GM12878 (cell line): ENCODE results near the gene RAB21. TPM values are rescaled to one million over a fixed set of nuclear protein-coding genes. Genes with fewer than 3 reads are reported as not detected.

Experiments used
- ATAC-seq: fragments of 200-7000 bp; cut with Tn5 transposase; 3 replicates; pipeline ENCODE4 v1.9.1; 2020; ENCODE audit warnings: mild to moderate bottlenecking, moderate library complexity
- BruUV-seq: library from RNA; stranded (reverse); fragments of 400-500 nt; replicated peaks from 2 replicates; lab custom pipeline; 2021; lab: Mats Ljungman, UMichigan
- CTCF ChIA-PET: fragments of 300-600 bp; sonication (Branson Sonifier 250); formaldehyde crosslinking; extraction: SDS; loops from one replicate; lab custom pipeline; 2021; ENCODE audit warnings: inconsistent platforms; lab: Yijun Ruan, JAX
- POLR2A ChIA-PET: fragments of 350-600 bp; formaldehyde crosslinking; extraction: SDS; loops from one replicate; lab custom pipeline; 2021; ENCODE audit warnings: inconsistent platforms; lab: Charles Lee
- RAD21 ChIA-PET: fragments of 300-600 bp; sonication (Branson Sonifier 250); formaldehyde crosslinking; loops from one replicate; lab custom pipeline; 2023; ENCODE audit warnings: antibody characterized with exemption; ENCODE audit not compliant: unreplicated experiment; lab: Charles Lee
- SMC1A ChIA-PET: fragments of 300-600 bp; sonication (Branson Sonifier 250); formaldehyde crosslinking; loops from one replicate; lab custom pipeline; 2023; ENCODE audit not compliant: unreplicated experiment, uncharacterized antibody; lab: Charles Lee
- DNase-seq: peaks from one replicate; pipeline ENCODE4 v3.0.0-alpha.2; 2011; ENCODE audit warnings: low read depth, low spot score
- FAIRE-seq: peaks from 3 replicates; lab custom pipeline; 2011; peaks lifted over from hg19 to GRCh38; lab: Jason Lieb, UNC
- H2AFZ ChIP-seq: 2 replicates; pipeline ENCODE4 v1.6.0; 2011; ENCODE audit warnings: low read depth, low read length, control low read depth; ENCODE audit not compliant: control insufficient read depth
- H3K27ac ChIP-seq: 2 replicates; pipeline ENCODE4 v1.5.1; 2011; ENCODE audit warnings: control low read depth; ENCODE audit not compliant: control insufficient read depth, insufficient read depth
- H3K27me3 ChIP-seq, 2 experiments: replicated peaks in 1 of 2; 2 replicates each; pipeline versions ENCODE4 v1.6.0 to v1.6.1; 2011; ENCODE audit warnings: low read length in 1 of 2; ENCODE audit not compliant: control insufficient read depth in 2 of 2, insufficient read depth in 2 of 2
- H3K36me3 ChIP-seq, 2 experiments: 2 replicates each; pipeline ENCODE4 v1.5.1; 2011; ENCODE audit warnings: low read length in 1 of 2; ENCODE audit not compliant: control insufficient read depth in 2 of 2, insufficient read depth in 2 of 2
- H3K4me1 ChIP-seq: 2 replicates; pipeline ENCODE4 v1.6.1; 2011; ENCODE audit warnings: mild to moderate bottlenecking, low read length, moderate library complexity, mixed read lengths; ENCODE audit not compliant: control insufficient read depth, insufficient read depth
- H3K4me2 ChIP-seq: 2 replicates; pipeline ENCODE4 v1.6.0; 2011; ENCODE audit warnings: control low read depth; ENCODE audit not compliant: control insufficient read depth, insufficient read depth
- H3K4me3 ChIP-seq: fragments of 200-600 bp; sonication (generic); 2 replicates; pipeline ENCODE4 v1.5.1; 2016
- H3K79me2 ChIP-seq: 2 replicates; pipeline ENCODE4 v1.6.0; 2011; ENCODE audit warnings: low read length; ENCODE audit not compliant: control insufficient read depth, insufficient read depth
- H3K9ac ChIP-seq: 2 replicates; pipeline ENCODE4 v1.8.0; 2011; ENCODE audit warnings: low read length, control low read depth, mixed read lengths; ENCODE audit not compliant: control insufficient read depth, insufficient read depth
- H3K9me3 ChIP-seq: replicated peaks from 3 replicates; pipeline ENCODE4 v1.5.1; 2011; ENCODE audit warnings: mild to moderate bottlenecking, low read length; ENCODE audit not compliant: control insufficient read depth, insufficient read depth
- H4K20me1 ChIP-seq: 2 replicates; pipeline ENCODE4 v1.6.0; 2011; ENCODE audit not compliant: control insufficient read depth, insufficient read depth
- CHD1 ChIP-seq: IDR thresholded peaks from 2 replicates; pipeline ENCODE4 v1.6.1; 2012; ENCODE audit warnings: low read depth, low read length, improper control_type of control experiment
- CREB1 ChIP-seq: IDR thresholded peaks from 2 replicates; pipeline ENCODE4 v1.6.1; 2012; ENCODE audit warnings: low read depth, mild to moderate bottlenecking, inconsistent platforms
- EED ChIP-seq: sonication (generic); IDR thresholded peaks from 2 replicates; pipeline ENCODE4 v1.6.1; 2016; ENCODE audit warnings: antibody characterized with exemption, low read depth
- FOXM1 ChIP-seq: IDR thresholded peaks from 2 replicates; pipeline ENCODE4 v1.6.1; 2012; ENCODE audit warnings: low read depth, mild to moderate bottlenecking, inconsistent platforms, low read length, moderate library complexity
- MTA2 ChIP-seq: fragments of 450-650 bp; IDR thresholded peaks from 2 replicates; pipeline ENCODE4 v1.6.1; 2016; ENCODE audit warnings: low read depth, mild to moderate bottlenecking, moderate library complexity
- NBN ChIP-seq: fragments of 450-650 bp; IDR thresholded peaks from 2 replicates; pipeline ENCODE4 v1.6.1; 2016
- RBBP5 ChIP-seq: fragments of 200-600 bp; sonication (generic); conservative IDR thresholded peaks from 2 replicates; pipeline ENCODE4 v1.6.1; 2016
- SREBF1 ChIP-seq: IDR thresholded peaks from 2 replicates; pipeline ENCODE4 v1.6.1; 2012; ENCODE audit warnings: mild to moderate bottlenecking, low read length
- STAT1 ChIP-seq: fragments of 450-650 bp; conservative IDR thresholded peaks from 2 replicates; pipeline ENCODE4 v1.6.1; 2014; ENCODE audit warnings: antibody characterized with exemption, mild to moderate bottlenecking
- WRNIP1 ChIP-seq: IDR thresholded peaks from 2 replicates; pipeline ENCODE4 v1.6.1; 2011; ENCODE audit warnings: low read depth, low read length, improper control_type of control experiment, borderline replicate concordance
- WGBS: methylation state at CpG from one replicate; pipeline ENCODE4 v1.1.6; 2016; ENCODE audit warnings: low lambda C conversion rate; ENCODE audit not compliant: insufficient replicate concordance, insufficient coverage; ENCODE audit errors: missing lambda C conversion rate; 5-methylcytosine and 5-hydroxymethylcytosine counted together
- in situ Hi-C: fragments of 300-500 bp; cut with MboI; formaldehyde crosslinking; loops from 9 replicates; pipeline ENCODE4 v1.14.3; 2018; ENCODE audit warnings: mixed read lengths
- intact Hi-C: fragments of 100-400 bp; cut with micrococcal nuclease; formaldehyde crosslinking; loops from one replicate; pipeline ENCODE4 v1.14.2; 2022; ENCODE audit not compliant: unreplicated experiment
- polyA plus RNA-seq, 11 experiments: library from polyadenylated mRNA; depleted of rRNA in 4 of 11; unstranded in 6 of 11; stranded (reverse) in 5 of 11; fragments of >200 nt; fragmentation: Nextera tagmentation in 4 of 11; fragmentation: Illumina TruSeq in 1 of 11; extraction: Ambion mirVana in 4 of 11; extraction: Trizol in 1 of 11; gene quantifications; 1 replicate in 1 of 11; 2 replicates in 10 of 11; pipeline versions ENCODE4 v1.2.1 to v1.2.3, GENCODE V29; 2011 to 2016; ENCODE audit warnings: inconsistent platforms in 2 of 11, missing spikeins in 2 of 11, low read depth in 1 of 11
- total RNA-seq, 4 experiments: library from RNA; depleted of rRNA in 3 of 4; stranded (reverse); fragments of >200 nt in 3 of 4; fragmentation: Illumina TruSeq in 1 of 4; extraction: Trizol in 1 of 4; gene quantifications; 2 replicates each; pipeline versions ENCODE4 v1.2.1 to v1.2.3, GENCODE V29; 2013 to 2021
- TF ChIP-seq, protein P1 (sequence below): fragments of 450-650 bp; IDR thresholded peaks from 2 replicates; pipeline ENCODE4 v1.6.1; 2014; ENCODE audit warnings: mild to moderate bottlenecking
- TF ChIP-seq, protein P2 (sequence below): fragments of 450-650 bp; IDR thresholded peaks from 2 replicates; pipeline ENCODE4 v1.6.1; 2018; ENCODE audit warnings: mild to moderate bottlenecking, low read depth, moderate library complexity; ENCODE audit not compliant: partially characterized antibody
- TF ChIP-seq, protein P3 (sequence below): fragments of 450-650 bp; IDR thresholded peaks from 2 replicates; pipeline ENCODE4 v1.6.1; 2017; ENCODE audit warnings: mild to moderate bottlenecking, moderate library complexity
- TF ChIP-seq, protein P4 (sequence below): fragments of 450-650 bp; IDR thresholded peaks from 2 replicates; pipeline ENCODE4 v1.6.1; 2016; ENCODE audit warnings: mild to moderate bottlenecking
- TF ChIP-seq, protein P5 (sequence below): IDR thresholded peaks from 2 replicates; pipeline ENCODE4 v1.6.1; 2011; ENCODE audit warnings: borderline replicate concordance, low read depth, mild to moderate bottlenecking, moderate library complexity, low read length; ENCODE audit not compliant: insufficient read depth, poor library complexity, severe bottlenecking

Gene RAB21
- total and polyA plus RNA-seq, 10 of the 15 experiments (the other 5 are each of a cell fraction or from before 2014, with no cell fraction given), result 2.8 to 42.8 (median 16.1) TPM

DNA sequence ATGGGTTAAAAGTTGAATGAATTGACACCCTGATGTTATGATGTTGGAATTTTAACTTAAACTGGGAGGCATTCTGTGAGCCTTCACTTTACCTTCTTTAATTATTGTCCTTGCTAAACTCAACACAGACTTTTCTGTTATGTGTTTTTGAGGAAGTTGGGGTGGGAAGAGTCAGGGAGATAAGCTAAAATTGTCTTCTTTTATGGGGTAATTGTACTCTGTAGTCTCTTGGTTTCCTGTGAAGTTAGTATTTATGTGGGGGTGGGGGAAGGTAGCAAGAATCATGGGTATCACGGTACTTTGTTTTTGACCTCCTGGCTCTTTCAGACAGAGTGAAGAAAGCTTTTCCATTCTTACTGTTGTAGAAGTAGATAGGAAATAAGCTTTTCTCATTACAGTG lies 32.9 kb downstream of the RAB21 start:
- ChIA-PET CTCF (interaction anchor here (0.6 to 1.8 kb wide), 2 partner anchors 8 to 10 kb away, joined by 3 to 6 read pairs; no protein-coding TSS in a partner anchor), SMC1A (interaction anchor here (0.7 to 2.0 kb wide), 5 partner anchors 8 to 51 kb away, joined by 3 to 6 read pairs (median 4); no protein-coding TSS in a partner anchor), POLR2A (no interaction called here), RAD21 (no interaction called here)
- DNase-seq (no peak), ATAC-seq (no peak), FAIRE-seq (no peak)
- WGBS, result 100% methylated on average over 1 of the region's 1 CpG
- no TSS peak for BruUV-seq
- TF ChIP-seq WRNIP1, result no peak
- no peak for TF ChIP-seq MTA2
- TF ChIP-seq, protein P1, sequence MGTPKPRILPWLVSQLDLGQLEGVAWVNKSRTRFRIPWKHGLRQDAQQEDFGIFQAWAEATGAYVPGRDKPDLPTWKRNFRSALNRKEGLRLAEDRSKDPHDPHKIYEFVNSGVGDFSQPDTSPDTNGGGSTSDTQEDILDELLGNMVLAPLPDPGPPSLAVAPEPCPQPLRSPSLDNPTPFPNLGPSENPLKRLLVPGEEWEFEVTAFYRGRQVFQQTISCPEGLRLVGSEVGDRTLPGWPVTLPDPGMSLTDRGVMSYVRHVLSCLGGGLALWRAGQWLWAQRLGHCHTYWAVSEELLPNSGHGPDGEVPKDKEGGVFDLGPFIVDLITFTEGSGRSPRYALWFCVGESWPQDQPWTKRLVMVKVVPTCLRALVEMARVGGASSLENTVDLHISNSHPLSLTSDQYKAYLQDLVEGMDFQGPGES, result no peak
- TF ChIP-seq, protein P2, sequence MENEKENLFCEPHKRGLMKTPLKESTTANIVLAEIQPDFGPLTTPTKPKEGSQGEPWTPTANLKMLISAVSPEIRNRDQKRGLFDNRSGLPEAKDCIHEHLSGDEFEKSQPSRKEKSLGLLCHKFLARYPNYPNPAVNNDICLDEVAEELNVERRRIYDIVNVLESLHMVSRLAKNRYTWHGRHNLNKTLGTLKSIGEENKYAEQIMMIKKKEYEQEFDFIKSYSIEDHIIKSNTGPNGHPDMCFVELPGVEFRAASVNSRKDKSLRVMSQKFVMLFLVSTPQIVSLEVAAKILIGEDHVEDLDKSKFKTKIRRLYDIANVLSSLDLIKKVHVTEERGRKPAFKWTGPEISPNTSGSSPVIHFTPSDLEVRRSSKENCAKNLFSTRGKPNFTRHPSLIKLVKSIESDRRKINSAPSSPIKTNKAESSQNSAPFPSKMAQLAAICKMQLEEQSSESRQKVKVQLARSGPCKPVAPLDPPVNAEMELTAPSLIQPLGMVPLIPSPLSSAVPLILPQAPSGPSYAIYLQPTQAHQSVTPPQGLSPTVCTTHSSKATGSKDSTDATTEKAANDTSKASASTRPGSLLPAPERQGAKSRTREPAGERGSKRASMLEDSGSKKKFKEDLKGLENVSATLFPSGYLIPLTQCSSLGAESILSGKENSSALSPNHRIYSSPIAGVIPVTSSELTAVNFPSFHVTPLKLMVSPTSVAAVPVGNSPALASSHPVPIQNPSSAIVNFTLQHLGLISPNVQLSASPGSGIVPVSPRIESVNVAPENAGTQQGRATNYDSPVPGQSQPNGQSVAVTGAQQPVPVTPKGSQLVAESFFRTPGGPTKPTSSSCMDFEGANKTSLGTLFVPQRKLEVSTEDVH, result no peak
- TF ChIP-seq, protein P3, sequence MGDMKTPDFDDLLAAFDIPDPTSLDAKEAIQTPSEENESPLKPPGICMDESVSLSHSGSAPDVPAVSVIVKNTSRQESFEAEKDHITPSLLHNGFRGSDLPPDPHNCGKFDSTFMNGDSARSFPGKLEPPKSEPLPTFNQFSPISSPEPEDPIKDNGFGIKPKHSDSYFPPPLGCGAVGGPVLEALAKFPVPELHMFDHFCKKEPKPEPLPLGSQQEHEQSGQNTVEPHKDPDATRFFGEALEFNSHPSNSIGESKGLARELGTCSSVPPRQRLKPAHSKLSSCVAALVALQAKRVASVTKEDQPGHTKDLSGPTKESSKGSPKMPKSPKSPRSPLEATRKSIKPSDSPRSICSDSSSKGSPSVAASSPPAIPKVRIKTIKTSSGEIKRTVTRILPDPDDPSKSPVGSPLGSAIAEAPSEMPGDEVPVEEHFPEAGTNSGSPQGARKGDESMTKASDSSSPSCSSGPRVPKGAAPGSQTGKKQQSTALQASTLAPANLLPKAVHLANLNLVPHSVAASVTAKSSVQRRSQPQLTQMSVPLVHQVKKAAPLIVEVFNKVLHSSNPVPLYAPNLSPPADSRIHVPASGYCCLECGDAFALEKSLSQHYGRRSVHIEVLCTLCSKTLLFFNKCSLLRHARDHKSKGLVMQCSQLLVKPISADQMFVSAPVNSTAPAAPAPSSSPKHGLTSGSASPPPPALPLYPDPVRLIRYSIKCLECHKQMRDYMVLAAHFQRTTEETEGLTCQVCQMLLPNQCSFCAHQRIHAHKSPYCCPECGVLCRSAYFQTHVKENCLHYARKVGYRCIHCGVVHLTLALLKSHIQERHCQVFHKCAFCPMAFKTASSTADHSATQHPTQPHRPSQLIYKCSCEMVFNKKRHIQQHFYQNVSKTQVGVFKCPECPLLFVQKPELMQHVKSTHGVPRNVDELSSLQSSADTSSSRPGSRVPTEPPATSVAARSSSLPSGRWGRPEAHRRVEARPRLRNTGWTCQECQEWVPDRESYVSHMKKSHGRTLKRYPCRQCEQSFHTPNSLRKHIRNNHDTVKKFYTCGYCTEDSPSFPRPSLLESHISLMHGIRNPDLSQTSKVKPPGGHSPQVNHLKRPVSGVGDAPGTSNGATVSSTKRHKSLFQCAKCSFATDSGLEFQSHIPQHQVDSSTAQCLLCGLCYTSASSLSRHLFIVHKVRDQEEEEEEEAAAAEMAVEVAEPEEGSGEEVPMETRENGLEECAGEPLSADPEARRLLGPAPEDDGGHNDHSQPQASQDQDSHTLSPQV, result no peak
- no peak for TF ChIP-seq CREB1
- no peak for TF ChIP-seq RBBP5
- TF ChIP-seq, protein P4, sequence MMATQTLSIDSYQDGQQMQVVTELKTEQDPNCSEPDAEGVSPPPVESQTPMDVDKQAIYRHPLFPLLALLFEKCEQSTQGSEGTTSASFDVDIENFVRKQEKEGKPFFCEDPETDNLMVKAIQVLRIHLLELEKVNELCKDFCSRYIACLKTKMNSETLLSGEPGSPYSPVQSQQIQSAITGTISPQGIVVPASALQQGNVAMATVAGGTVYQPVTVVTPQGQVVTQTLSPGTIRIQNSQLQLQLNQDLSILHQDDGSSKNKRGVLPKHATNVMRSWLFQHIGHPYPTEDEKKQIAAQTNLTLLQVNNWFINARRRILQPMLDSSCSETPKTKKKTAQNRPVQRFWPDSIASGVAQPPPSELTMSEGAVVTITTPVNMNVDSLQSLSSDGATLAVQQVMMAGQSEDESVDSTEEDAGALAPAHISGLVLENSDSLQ, result no peak
- TF ChIP-seq STAT1, result no peak
- no peak for TF ChIP-seq SREBF1
- no peak for TF ChIP-seq NBN
- no peak for TF ChIP-seq FOXM1
- TF ChIP-seq CHD1, result no peak
- TF ChIP-seq EED, result no peak
- TF ChIP-seq, protein P5, sequence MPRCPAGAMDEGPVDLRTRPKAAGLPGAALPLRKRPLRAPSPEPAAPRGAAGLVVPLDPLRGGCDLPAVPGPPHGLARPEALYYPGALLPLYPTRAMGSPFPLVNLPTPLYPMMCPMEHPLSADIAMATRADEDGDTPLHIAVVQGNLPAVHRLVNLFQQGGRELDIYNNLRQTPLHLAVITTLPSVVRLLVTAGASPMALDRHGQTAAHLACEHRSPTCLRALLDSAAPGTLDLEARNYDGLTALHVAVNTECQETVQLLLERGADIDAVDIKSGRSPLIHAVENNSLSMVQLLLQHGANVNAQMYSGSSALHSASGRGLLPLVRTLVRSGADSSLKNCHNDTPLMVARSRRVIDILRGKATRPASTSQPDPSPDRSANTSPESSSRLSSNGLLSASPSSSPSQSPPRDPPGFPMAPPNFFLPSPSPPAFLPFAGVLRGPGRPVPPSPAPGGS, result no peak
- Histone ChIP-seq H4K20me1 (no peaks in the 10 kb centered on the region), H3K4me1 (no peaks in the 10 kb centered on the region), H3K4me2 (no peak overlapping the region), H3K4me3 (no peak overlapping the region), H3K27me3 (no peaks in the 10 kb centered on the region), H3K36me3 (peaks cover 4 to 9% of the 10 kb centered on the region in 2 experiments), H3K9ac (no peak overlapping the region), H3K9me3 (no peaks in the 10 kb centered on the region), H3K27ac (no peak overlapping the region), H2AFZ (no peak overlapping the region), H3K79me2 (no peaks in the 10 kb centered on the region)
- in situ Hi-C loops (no loop called here), intact Hi-C loops (no loop called here)
